HG03139 (cell line): ENCODE results near the gene PPP1R1C.
"Not testable (repeated sequence)": the region's sequence is repeated elsewhere in the genome, so short reads cannot be mapped to it uniquely, and the experiment has no call there.

ENCODE experiments used
- ATAC-seq: cut with Tn5 transposase; IDR thresholded peaks from one replicate; pipeline ENCODE4 v1.9.1; 2021; ENCODE audit not compliant: unreplicated experiment

PPP1R1C gene

GRCh38 chr2:182006595-182007341 is 21.1 kb downstream of the PPP1R1C start:
- ATAC-seq, result no peak

GRCh38 chr2:182014284-182014683 is 28.6 kb downstream of the PPP1R1C start:
- no peak for ATAC-seq

GRCh38 chr2:182015334-182016109 is 29.9 kb downstream of the PPP1R1C start:
- no peak for ATAC-seq

- ATAC-seq, result no peak
Measured at GRCh38 chr2:182018218-182018617, 32.6 kb downstream of the PPP1R1C start.

GRCh38 chr2:182019731-182020130 is 34.1 kb downstream of the PPP1R1C start:
- no peak for ATAC-seq

GRCh38 chr2:182020286-182021070 is 34.8 kb downstream of the PPP1R1C start:
- ATAC-seq, result no peak

GRCh38 chr2:182023235-182023634 is 37.6 kb downstream of the PPP1R1C start:
- no peak for ATAC-seq

GRCh38 chr2:182030875-182031274 is 45.2 kb downstream of the PPP1R1C start:
- not testable (repeated sequence) for ATAC-seq

GRCh38 chr2:182031956-182032355 is 46.3 kb downstream of the PPP1R1C start:
- ATAC-seq, result no peak

GRCh38 chr2:182033449-182033848 is 47.8 kb downstream of the PPP1R1C start:
- no peak for ATAC-seq

- ATAC-seq, result no peak
Measured at GRCh38 chr2:182038576-182038975, 52.9 kb downstream of the PPP1R1C start.

GRCh38 chr2:182043021-182043420 is 57.4 kb downstream of the PPP1R1C start:
- ATAC-seq, result no peak

GRCh38 chr2:182043861-182044260 is 58.2 kb downstream of the PPP1R1C start:
- no peak for ATAC-seq

- no peak for ATAC-seq
Measured at GRCh38 chr2:182047544-182047943, 61.9 kb downstream of the PPP1R1C start.

- no peak for ATAC-seq
Measured at GRCh38 chr2:182048088-182048487, 62.4 kb downstream of the PPP1R1C start.

GRCh38 chr2:182048621-182049020 is 63.0 kb downstream of the PPP1R1C start:
- no peak for ATAC-seq

GRCh38 chr2:182049372-182050148 is 63.9 kb downstream of the PPP1R1C start:
- ATAC-seq, result no peak

- no peak for ATAC-seq
Measured at GRCh38 chr2:182050333-182051135, 64.9 kb downstream of the PPP1R1C start.

GRCh38 chr2:182055993-182056392 is 70.3 kb downstream of the PPP1R1C start:
- ATAC-seq, result no peak

- no peak for ATAC-seq
Measured at GRCh38 chr2:182057002-182057401, 71.3 kb downstream of the PPP1R1C start.
